HFF-Myc (cell line): ENCODE results near the gene STPG2.
"Not testable (repeated sequence)": the region's sequence is repeated elsewhere in the genome, so short reads cannot be mapped to it uniquely, and the experiment has no call there.

Source experiments
- DNase-seq: peaks from one replicate; pipeline ENCODE4 v3.0.0-alpha.2; 2011; ENCODE audit warnings: low read depth; ENCODE audit errors: extremely low read depth
- H3K4me3 ChIP-seq: replicated peaks from 2 replicates; pipeline ENCODE4 v1.5.1; 2011; ENCODE audit warnings: low read depth, mild to moderate bottlenecking, control low read depth, low read length
- TF ChIP-seq, protein P1 (sequence below): IDR thresholded peaks from 2 replicates; pipeline ENCODE4 v1.5.1; 2012; ENCODE audit warnings: mild to moderate bottlenecking, low read depth, low read length, control low read depth; ENCODE audit errors: missing control alignments

STPG2 gene

DNA sequence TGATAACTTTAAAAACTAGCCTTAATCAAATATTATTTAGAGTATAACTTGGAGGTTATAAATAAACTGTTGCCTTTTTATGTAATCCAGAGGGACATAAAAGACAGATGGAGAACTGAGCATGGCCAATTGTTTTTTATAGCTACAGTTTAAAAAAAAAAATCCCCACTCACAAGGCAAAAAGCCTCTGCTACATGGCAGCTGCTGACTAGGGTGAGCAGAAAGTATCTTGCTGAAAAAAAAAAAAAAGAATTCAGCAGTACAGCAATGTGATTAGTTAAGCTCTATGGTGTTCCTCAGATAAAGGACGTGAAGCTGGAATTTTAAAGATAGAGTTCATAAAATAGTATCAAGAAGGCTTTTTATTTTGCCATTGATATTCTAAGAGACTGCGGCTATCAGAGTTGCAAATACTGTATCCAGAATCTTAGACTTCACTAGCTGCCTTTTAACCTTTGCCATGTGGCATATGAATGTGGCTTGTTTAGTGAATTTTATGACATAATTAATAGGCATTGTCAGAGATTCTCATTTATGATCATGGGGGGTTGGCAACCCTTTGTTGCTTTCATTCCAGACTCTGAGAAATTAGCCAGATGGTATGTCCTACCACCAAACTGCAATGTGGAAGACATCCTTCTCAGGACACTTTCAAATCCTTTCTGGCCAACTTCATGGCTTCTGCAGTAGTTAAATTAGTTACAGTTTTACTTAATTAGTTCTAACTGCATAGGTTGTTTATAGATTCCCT lies 498.0 kb downstream of the STPG2 start:
- DNase-seq: no peak
- H3K4me3 ChIP-seq: no peak overlapping the region
- TF ChIP-seq, protein P1, sequence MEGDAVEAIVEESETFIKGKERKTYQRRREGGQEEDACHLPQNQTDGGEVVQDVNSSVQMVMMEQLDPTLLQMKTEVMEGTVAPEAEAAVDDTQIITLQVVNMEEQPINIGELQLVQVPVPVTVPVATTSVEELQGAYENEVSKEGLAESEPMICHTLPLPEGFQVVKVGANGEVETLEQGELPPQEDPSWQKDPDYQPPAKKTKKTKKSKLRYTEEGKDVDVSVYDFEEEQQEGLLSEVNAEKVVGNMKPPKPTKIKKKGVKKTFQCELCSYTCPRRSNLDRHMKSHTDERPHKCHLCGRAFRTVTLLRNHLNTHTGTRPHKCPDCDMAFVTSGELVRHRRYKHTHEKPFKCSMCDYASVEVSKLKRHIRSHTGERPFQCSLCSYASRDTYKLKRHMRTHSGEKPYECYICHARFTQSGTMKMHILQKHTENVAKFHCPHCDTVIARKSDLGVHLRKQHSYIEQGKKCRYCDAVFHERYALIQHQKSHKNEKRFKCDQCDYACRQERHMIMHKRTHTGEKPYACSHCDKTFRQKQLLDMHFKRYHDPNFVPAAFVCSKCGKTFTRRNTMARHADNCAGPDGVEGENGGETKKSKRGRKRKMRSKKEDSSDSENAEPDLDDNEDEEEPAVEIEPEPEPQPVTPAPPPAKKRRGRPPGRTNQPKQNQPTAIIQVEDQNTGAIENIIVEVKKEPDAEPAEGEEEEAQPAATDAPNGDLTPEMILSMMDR: no peak

DNA sequence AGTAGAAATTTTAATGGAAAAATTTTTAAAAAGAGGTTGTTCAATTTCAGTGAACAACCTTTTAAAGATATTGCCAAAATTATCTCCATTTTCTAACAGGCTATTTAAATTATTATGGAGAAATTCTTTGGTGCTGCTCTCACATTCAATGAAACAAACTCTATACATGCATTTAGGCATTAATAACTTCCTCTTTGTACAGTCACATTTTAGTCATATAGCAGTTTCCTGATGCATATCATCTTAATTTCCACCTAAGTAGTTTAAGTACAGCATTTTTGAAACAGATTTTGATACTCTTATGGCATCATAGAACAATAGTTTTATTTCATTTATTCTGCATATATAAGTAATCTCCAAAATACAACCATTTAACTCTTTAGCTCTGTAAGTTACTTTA lies 500.1 kb downstream of the STPG2 start:
- no peak overlapping the region for H3K4me3 ChIP-seq
- TF ChIP-seq, protein P1: no peak
- DNase-seq: no peak

- TF ChIP-seq, protein P1: no peak
- no peak overlapping the region for H3K4me3 ChIP-seq
- no peak for DNase-seq
Measured at GRCh38 chr4:97639961-97640360, 503.3 kb downstream of the STPG2 start.

DNA sequence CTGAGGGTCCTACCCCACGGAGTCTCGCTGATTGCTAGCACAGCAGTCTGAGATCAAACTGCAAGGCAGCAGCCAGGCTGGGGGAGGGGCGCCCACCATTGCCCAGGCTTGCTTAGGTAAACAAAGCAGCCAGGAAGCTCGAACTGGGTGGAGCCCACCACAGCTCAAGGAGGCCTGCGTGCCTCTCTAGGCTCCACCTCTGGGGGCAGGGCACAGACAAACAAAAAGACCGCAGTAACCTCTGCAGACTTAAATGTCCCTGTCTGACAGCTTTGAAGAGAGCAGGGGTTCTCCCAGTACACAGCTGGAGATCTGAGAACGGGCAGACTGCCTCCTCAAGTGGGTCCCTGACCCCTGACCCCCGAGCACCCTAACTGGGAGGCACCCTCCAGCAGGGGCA lies 509.4 kb downstream of the STPG2 start:
- not testable (repeated sequence) for H3K4me3 ChIP-seq, DNase-seq

DNA sequence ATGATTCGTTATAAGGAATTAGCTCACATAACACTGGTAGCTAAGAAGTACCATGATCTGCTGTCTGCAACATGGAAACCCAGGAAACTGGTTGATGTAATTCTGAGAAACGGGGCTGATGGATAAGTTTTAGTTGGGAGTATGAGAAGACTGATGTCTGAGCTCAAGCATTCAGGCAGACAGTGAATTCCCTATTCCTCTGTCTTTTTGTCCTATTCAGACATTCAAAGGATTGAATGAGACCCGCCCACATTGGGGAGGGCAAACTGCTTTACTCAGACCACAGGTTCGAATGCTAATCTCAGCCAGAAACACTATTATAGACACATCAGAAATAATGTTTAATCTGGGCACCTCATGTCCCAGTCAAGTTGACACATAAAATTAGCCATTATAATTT lies 515.5 kb downstream of the STPG2 start:
- DNase-seq: no peak
- TF ChIP-seq, protein P1: no peak

GRCh38 chr4:97624204-97624603 lies 519.1 kb downstream of the STPG2 start:
- H3K4me3 ChIP-seq: no peak overlapping the region

More for the DNA sequence above, 515.5 kb downstream of the STPG2 start:
- H3K4me3 ChIP-seq: no peak overlapping the region

DNA sequence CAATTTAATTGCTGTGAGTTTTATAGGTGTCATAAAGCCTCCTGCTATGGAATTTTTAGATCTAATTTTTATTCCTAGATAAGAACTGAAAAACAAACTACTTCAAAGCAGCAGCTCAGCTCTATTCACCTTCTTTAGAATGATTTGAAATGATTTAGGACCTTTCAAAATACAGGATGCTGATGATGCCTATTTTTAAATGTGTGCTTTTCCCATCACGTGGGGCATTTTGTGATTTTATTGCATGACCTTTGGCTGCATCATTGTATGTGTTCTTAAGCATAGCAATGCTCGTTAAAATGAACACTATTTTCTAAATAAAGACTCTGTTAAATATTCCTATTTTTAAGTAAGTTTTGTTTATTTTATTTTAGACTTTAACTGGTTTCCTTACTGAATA lies 537.3 kb downstream of the STPG2 start:
- DNase-seq: no peak
- no peak overlapping the region for H3K4me3 ChIP-seq
- TF ChIP-seq, protein P1: no peak

More at GRCh38 chr4:97624204-97624603, 519.1 kb downstream of the STPG2 start:
- TF ChIP-seq, protein P1: no peak
- DNase-seq: no peak
